Naive thymus-derived CD4-positive, alpha-beta T cell (primary cell): ENCODE measurements around the gene GCHFR. TPM values are rescaled to one million over a fixed set of nuclear protein-coding genes. Genes with fewer than 3 reads are reported as not detected.

Experiments
- ATAC-seq: fragments of 150-1000 bp; cut with Tn5 transposase; 2 replicates; pipeline ENCODE4 v1.10.0; 2021; ENCODE audit warnings: mild to moderate bottlenecking, moderate library complexity
- CTCF ChIA-PET: fragments of 350-600 bp; sonication (Branson Sonifier 250); formaldehyde crosslinking; loops from one replicate; lab custom pipeline; 2021; ENCODE audit warnings: antibody characterized with exemption; lab: Charles Lee
- POLR2A ChIA-PET: fragments of 350-600 bp; sonication (Branson Sonifier 250); formaldehyde crosslinking; loops from one replicate; lab custom pipeline; 2021; ENCODE audit warnings: antibody characterized with exemption, inconsistent platforms; lab: Charles Lee
- DNase-seq, 9 donors: peaks; one replicate each; pipeline versions ENCODE4 v3.0.0 to v3.0.0-alpha.2; 2020 to 2022; ENCODE audit warnings: mixed read lengths in 1 of 9
- H3K27ac ChIP-seq: one replicate; pipeline ENCODE4 v1.7.0; 2013; ENCODE audit warnings: mild to moderate bottlenecking, low read depth, low read length, moderate library complexity
- H3K27me3 ChIP-seq, 2 donors: one replicate each; pipeline ENCODE4 v1.7.0; 2013; ENCODE audit warnings: low read length in 2 of 2, mild to moderate bottlenecking in 2 of 2, moderate library complexity in 2 of 2; ENCODE audit not compliant: control insufficient read depth in 2 of 2, insufficient read depth in 2 of 2
- H3K36me3 ChIP-seq, 3 experiments: 1 replicate in 2 of 3; 2 replicates in 1 of 3; pipeline ENCODE4 v1.7.0; 2013; ENCODE audit warnings: low read length in 3 of 3, mild to moderate bottlenecking in 3 of 3, moderate library complexity in 1 of 3; ENCODE audit not compliant: insufficient read depth in 3 of 3, control insufficient read depth in 2 of 3
- H3K4me1 ChIP-seq, 2 donors: one replicate each; pipeline ENCODE4 v1.7.0; 2013; ENCODE audit warnings: low read length in 2 of 2, mild to moderate bottlenecking in 2 of 2, moderate library complexity in 1 of 2; ENCODE audit not compliant: control insufficient read depth in 2 of 2, insufficient read depth in 2 of 2
- H3K4me3 ChIP-seq: 2 replicates; pipeline ENCODE4 v1.7.0; 2013; ENCODE audit warnings: mild to moderate bottlenecking, low read length
- H3K9me3 ChIP-seq, 3 experiments: 1 replicate in 2 of 3; 2 replicates in 1 of 3; pipeline ENCODE4 v1.7.0; 2013; ENCODE audit warnings: low read length in 3 of 3; ENCODE audit not compliant: control insufficient read depth in 2 of 3
- H3K27ac Mint-ChIP-seq, 9 donors: one replicate each; pipeline ENCODE4 v1.8.0; 2020 to 2022; ENCODE audit warnings: mixed read lengths in 9 of 9, mild to moderate bottlenecking in 8 of 9, moderate library complexity in 5 of 9, inconsistent platforms in 2 of 9
- H3K27me3 Mint-ChIP-seq, 5 donors: one replicate each; pipeline ENCODE4 v1.8.0; 2021 to 2022; ENCODE audit warnings: mixed read lengths in 5 of 5, mild to moderate bottlenecking in 1 of 5
- H3K36me3 Mint-ChIP-seq, 5 donors: one replicate each; pipeline ENCODE4 v1.8.0; 2020 to 2022; ENCODE audit warnings: mixed read lengths in 5 of 5, mild to moderate bottlenecking in 3 of 5, inconsistent platforms in 1 of 5
- H3K4me1 Mint-ChIP-seq, 7 donors: one replicate each; pipeline ENCODE4 v1.8.0; 2020 to 2022; ENCODE audit warnings: mixed read lengths in 7 of 7, mild to moderate bottlenecking in 3 of 7, inconsistent platforms in 1 of 7
- H3K4me3 Mint-ChIP-seq, 10 donors: one replicate each; pipeline ENCODE4 v1.8.0; 2020 to 2022; ENCODE audit warnings: mild to moderate bottlenecking in 10 of 10, mixed read lengths in 10 of 10, moderate library complexity in 6 of 10, inconsistent platforms in 2 of 10
- H3K9me3 Mint-ChIP-seq, 11 donors: one replicate each; pipeline ENCODE4 v1.8.0; 2020 to 2022; ENCODE audit warnings: mixed read lengths in 11 of 11, mild to moderate bottlenecking in 4 of 11, inconsistent platforms in 1 of 11, moderate library complexity in 1 of 11
- intact Hi-C, 2 donors: fragments of 100-400 bp; cut with micrococcal nuclease; formaldehyde crosslinking; loops; one replicate each; pipeline ENCODE4 v1.15.1; 2023
- polyA plus RNA-seq, 2 donors: library from polyadenylated mRNA; unstranded; fragments of 300-500 nt; fragmentation: Illumina TruSeq; gene quantifications; one replicate each; pipeline ENCODE4 v1.2.3, GENCODE V29; 2021
- total RNA-seq, 6 experiments: library from RNA in 5 of 6; stranded (reverse) in 5 of 6; gene quantifications; 1 replicate in 5 of 6; 2 replicates in 1 of 6; pipeline ENCODE4 v1.2.3 and lab custom pipeline; 2021 to 2026

The GCHFR gene
- total and polyA plus RNA-seq, 7 experiments from 2014 or later: 14.5 to 83.2 (median 22.1) TPM

- CTCF ChIA-PET: interaction anchor here (0.5 kb wide), 1 partner anchor 143 kb away, joined by 4 read pairs; no protein-coding TSS in a partner anchor
- Mint-ChIP-seq H3K36me3 (peaks cover 0 to 2% (median 0%) of the 10 kb centered on the region in 5 donors), H3K27ac (peak overlapping the region in 8 of 9 donors; percentile 9 to 92 (median 82)), H3K4me3 (peak overlapping the region in 1 of 10 donors; percentile 94), H3K4me1 (peaks cover 24 to 55% (median 49%) of the 10 kb centered on the region in 7 donors), H3K9me3 (no peaks in the 10 kb centered on the region), H3K27me3 (no peaks in the 10 kb centered on the region)
- Histone ChIP-seq H3K9me3 (no peaks in the 10 kb centered on the region), H3K4me1 (peaks cover 17 to 29% of the 10 kb centered on the region in 2 donors), H3K27ac (peak overlapping the region; percentile 78), H3K27me3 (no peaks in the 10 kb centered on the region), H3K36me3 (peaks cover 0 to 18% (median 0%) of the 10 kb centered on the region in 3 experiments), H3K4me3 (no peak overlapping the region)
- intact Hi-C loops: loop anchor here in 1 of 2 donors (5.0 kb wide), 1 partner anchor 174 kb away; the partner anchor contains the start of gene KNL1
- no peak for DNase-seq
- ATAC-seq: no peak
- POLR2A ChIA-PET: interaction anchor here (0.6 to 3.7 kb wide), 4 partner anchors 12 to 78 kb away, joined by 3 to 21 read pairs (median 4); partner anchors contain the start of gene RAD51
These were observed 2.4 kb downstream of the GCHFR start for GRCh38 chr15:40766194-40766815.

- intact Hi-C loops: loop anchor here in 1 of 2 donors (5.0 kb wide), 1 partner anchor 175 kb away; the partner anchor contains the start of gene KNL1
- H3K27me3 ChIP-seq: no peaks in the 10 kb centered on the region
- peaks cover 0 to 27% (median 0%) of the 10 kb centered on the region in 3 experiments for H3K36me3 ChIP-seq
- ATAC-seq (no peak), DNase-seq (no peak)
- Mint-ChIP-seq H3K27ac (peak overlapping the region in 2 of 9 donors; percentile 48 to 59), H3K4me1 (peaks cover 24 to 55% (median 49%) of the 10 kb centered on the region in 7 donors), H3K27me3 (no peaks in the 10 kb centered on the region), H3K4me3 (no peak overlapping the region), H3K36me3 (peaks cover 0 to 3% (median 0%) of the 10 kb centered on the region in 5 donors), H3K9me3 (no peaks in the 10 kb centered on the region)
- ChIA-PET POLR2A (interaction anchor here (1.2 kb wide), 1 partner anchor 73 kb away, joined by 3 read pairs; no protein-coding TSS in a partner anchor), CTCF (no interaction called here)
- H3K4me1 ChIP-seq: peaks cover 17 to 29% of the 10 kb centered on the region in 2 donors
- H3K9me3 ChIP-seq: no peaks in the 10 kb centered on the region
- H3K4me3 ChIP-seq: no peak overlapping the region
- H3K27ac ChIP-seq: no peak overlapping the region
These were observed 3.3 kb downstream of the GCHFR start for GRCh38 chr15:40766906-40767837.

- Mint-ChIP-seq H3K36me3 (peaks cover 0 to 3% (median 0%) of the 10 kb centered on the region in 5 donors), H3K27ac (peak overlapping the region in 6 of 9 donors; percentile 50 to 92 (median 72)), H3K27me3 (no peaks in the 10 kb centered on the region), H3K4me3 (peak overlapping the region in 1 of 10 donors; percentile 39), H3K9me3 (no peaks in the 10 kb centered on the region), H3K4me1 (peaks cover 24 to 51% (median 46%) of the 10 kb centered on the region in 7 donors)
- peaks cover 17 to 29% of the 10 kb centered on the region in 2 donors for H3K4me1 ChIP-seq
- ChIA-PET POLR2A (no interaction called here), CTCF (no interaction called here)
- H3K27me3 ChIP-seq: no peaks in the 10 kb centered on the region
- intact Hi-C loops: loop anchor here (2.0 to 5.0 kb wide), 2 partner anchors 13 to 176 kb away; partner anchors contain the start of genes KNL1 (in 1 of the 2) and RMDN3 (in 1 of the 2)
- H3K27ac ChIP-seq: peak overlapping the region; percentile 59
- H3K36me3 ChIP-seq: peaks cover 0 to 33% (median 0%) of the 10 kb centered on the region in 3 experiments
- H3K9me3 ChIP-seq: no peaks in the 10 kb centered on the region
- ATAC-seq: no peak
- no peak for DNase-seq
- no peak overlapping the region for H3K4me3 ChIP-seq
These were observed 4.1 kb downstream of the GCHFR start for GRCh38 chr15:40767838-40768500.

GRCh38 chr15:40768521-40769273, 4.8 kb downstream of the GCHFR start:
- Mint-ChIP-seq H3K27me3 (no peaks in the 10 kb centered on the region), H3K9me3 (no peaks in the 10 kb centered on the region), H3K27ac (peak overlapping the region; percentile 68 to 93 (median 87)), H3K4me3 (peak overlapping the region in 8 of 10 donors; percentile 23 to 73 (median 58)), H3K4me1 (peaks cover 24 to 48% (median 39%) of the 10 kb centered on the region in 7 donors), H3K36me3 (peaks cover 0 to 7% (median 0%) of the 10 kb centered on the region in 5 donors)
- Histone ChIP-seq H3K4me1 (peaks cover 11 to 29% of the 10 kb centered on the region in 2 donors), H3K27ac (peak overlapping the region; percentile 59), H3K4me3 (no peak overlapping the region), H3K9me3 (no peaks in the 10 kb centered on the region), H3K36me3 (peaks cover 0 to 40% (median 0%) of the 10 kb centered on the region in 3 experiments), H3K27me3 (no peaks in the 10 kb centered on the region)
- ChIA-PET CTCF (interaction anchor here (1.5 kb wide), 1 partner anchor 14 kb away, joined by 6 read pairs; no protein-coding TSS in a partner anchor), POLR2A (interaction anchor here (1.1 to 2.7 kb wide), 3 partner anchors 11 to 74 kb away, joined by 3 to 13 read pairs (median 4); partner anchors contain the start of genes RAD51 and RMDN3)
- intact Hi-C loops: loop anchor here (2.0 to 5.0 kb wide), 2 partner anchors 14 to 176 kb away; partner anchors contain the start of genes KNL1 (in 1 of the 2) and RMDN3 (in 1 of the 2)
- no peak for DNase-seq
- ATAC-seq: no peak

GRCh38 chr15:40769274-40770146, 5.6 kb downstream of the GCHFR start, which contains the start of gene C15orf62:
TSS of gene C15orf62 (plus strand) at chr15:40769980. CDS start at chr15:40770496, 516 bp downstream.
- Mint-ChIP-seq H3K9me3 (no peaks in the 10 kb centered on the region), H3K4me3 (peak within 1 kb of the TSS; percentile 42 to 73 (median 62)), H3K27ac (peak within 1 kb of the TSS; percentile 80 to 93 (median 88)), H3K27me3 (no peaks in the 10 kb centered on the region), H3K4me1 (peaks cover 24 to 46% (median 36%) of the 10 kb centered on the region in 7 donors), H3K36me3 (peaks cover 0 to 11% (median 3%) of the 10 kb centered on the region in 5 donors)
- CTCF ChIA-PET: interaction anchor here (0.8 to 1.5 kb wide), 2 partner anchors 13 kb away, joined by 3 to 6 read pairs; no protein-coding TSS in a partner anchor
- POLR2A ChIA-PET: interaction anchor here (1.1 to 2.7 kb wide), 3 partner anchors 12 to 75 kb away, joined by 3 to 13 read pairs (median 4); partner anchors contain the start of genes RAD51 and RMDN3
- peak in 7 of 9 donors; percentile 33 to 71 (median 45) for DNase-seq
- Histone ChIP-seq H3K9me3 (no peaks in the 10 kb centered on the region), H3K36me3 (peaks cover 0 to 45% (median 2%) of the 10 kb centered on the region in 3 experiments), H3K4me3 (no peak within 1 kb of the TSS), H3K4me1 (peaks cover 10 to 27% of the 10 kb centered on the region in 2 donors), H3K27ac (peak within 1 kb of the TSS; percentile 59), H3K27me3 (no peaks in the 10 kb centered on the region)
- intact Hi-C loops: loop anchor here (2.0 to 5.0 kb wide), 2 partner anchors 15 to 177 kb away; partner anchors contain the start of genes KNL1 (in 1 of the 2) and RMDN3 (in 1 of the 2)
- peak; percentile 58 for ATAC-seq
